Stomach (tissue), 4 donors: Measurements from ENCODE around the gene CLN5.

Experiments
- CTCF ChIP-seq, 7 experiments: fragments of 450-650 bp in 4 of 7; fragments of 200-600 bp in 3 of 7; sonication (generic) in 3 of 7; IDR thresholded peaks; one replicate each; pipeline ENCODE4 v1.5.1; 2016 to 2019; ENCODE audit warnings: antibody characterized with exemption in 7 of 7, control low read depth in 2 of 7, mild to moderate bottlenecking in 1 of 7
- EP300 ChIP-seq: sonication (generic); formaldehyde crosslinking; IDR thresholded peaks from one replicate; pipeline ENCODE4 v1.6.1; 2017; ENCODE audit warnings: antibody characterized with exemption
- POLR2A ChIP-seq, 4 donors: fragments of 450-650 bp; IDR thresholded peaks; one replicate each; pipeline ENCODE4 v1.6.1; 2016; ENCODE audit warnings: antibody characterized with exemption in 4 of 4, control low read depth in 2 of 4, mild to moderate bottlenecking in 1 of 4, moderate library complexity in 1 of 4

GRCh38 chr13:76943646-76944045, 48.2 kb upstream of the CLN5 start:
- no peak for TF ChIP-seq POLR2A (IDR thresholded peaks at IDR 0.05)
- TF ChIP-seq CTCF (IDR thresholded peaks at IDR 0.05): no peak
- TF ChIP-seq EP300: no peak
